A204.1 (cell line): ENCODE measurements around the gene NOTCH2.
A peak's percentile ranks its signal among the peaks of the same experiment; 100 is the strongest.

Source experiments
- FAIRE-seq: peaks from 2 replicates; lab custom pipeline; 2012; peaks lifted over from hg19 to GRCh38; lab: Jason Lieb, UNC

NOTCH2 gene

GRCh38 chr1:119974013-119974412 lies 95.4 kb downstream of the NOTCH2 start:
- FAIRE-seq = no peak

GRCh38 chr1:119971710-119972570 lies 97.5 kb downstream of the NOTCH2 start:
- FAIRE-seq = no peak

GRCh38 chr1:119968601-119969000 lies 100.9 kb downstream of the NOTCH2 start:
- FAIRE-seq = no peak

- no peak for FAIRE-seq
Measured at GRCh38 chr1:119968068-119968492, 101.4 kb downstream of the NOTCH2 start.

GRCh38 chr1:119966681-119967080 lies 102.8 kb downstream of the NOTCH2 start:
- FAIRE-seq = no peak

- no peak for FAIRE-seq
Measured at GRCh38 chr1:119966020-119966419, 103.4 kb downstream of the NOTCH2 start.

GRCh38 chr1:119964673-119965363 lies 104.6 kb downstream of the NOTCH2 start:
- FAIRE-seq = no peak

GRCh38 chr1:119962296-119962968 lies 107.0 kb downstream of the NOTCH2 start:
- FAIRE-seq = no peak

- peak; percentile 37 for FAIRE-seq
Measured at GRCh38 chr1:119960501-119960900, 109.0 kb downstream of the NOTCH2 start.

- FAIRE-seq = no peak
Measured at GRCh38 chr1:119959268-119960220, 109.9 kb downstream of the NOTCH2 start.

GRCh38 chr1:119958223-119958622 lies 111.2 kb downstream of the NOTCH2 start:
- FAIRE-seq = no peak

GRCh38 chr1:119956306-119956705 lies 113.2 kb downstream of the NOTCH2 start:
- FAIRE-seq = no peak

- no peak for FAIRE-seq
Measured at GRCh38 chr1:119954476-119955422, 114.7 kb downstream of the NOTCH2 start.

- FAIRE-seq = no peak
Measured at GRCh38 chr1:119953266-119953998, 116.0 kb downstream of the NOTCH2 start.

GRCh38 chr1:119952496-119952895 lies 117.0 kb downstream of the NOTCH2 start:
- FAIRE-seq = no peak

GRCh38 chr1:119948342-119949214 lies 120.9 kb downstream of the NOTCH2 start:
- FAIRE-seq = peak; percentile 6

- FAIRE-seq = peak; percentile 14
Measured at GRCh38 chr1:119947468-119947867, 122.0 kb downstream of the NOTCH2 start.

GRCh38 chr1:119946724-119947123 lies 122.7 kb downstream of the NOTCH2 start:
- FAIRE-seq = peak; percentile 53

GRCh38 chr1:119943216-119943615 lies 126.2 kb downstream of the NOTCH2 start:
- FAIRE-seq = no peak
